NCI-H774 (cell line): ENCODE data around the gene SH3GL3.

Experiments
- DNase-seq: peaks from one replicate; lab custom pipeline; 2025; lab: John Stamatoyannopoulos, UW

The SH3GL3 gene

GRCh38 chr15:83504365-83504764, 57.2 kb downstream of the SH3GL3 start:
- DNase-seq = no peak

GRCh38 chr15:83510001-83510400, 62.9 kb downstream of the SH3GL3 start:
- no peak for DNase-seq

DNA sequence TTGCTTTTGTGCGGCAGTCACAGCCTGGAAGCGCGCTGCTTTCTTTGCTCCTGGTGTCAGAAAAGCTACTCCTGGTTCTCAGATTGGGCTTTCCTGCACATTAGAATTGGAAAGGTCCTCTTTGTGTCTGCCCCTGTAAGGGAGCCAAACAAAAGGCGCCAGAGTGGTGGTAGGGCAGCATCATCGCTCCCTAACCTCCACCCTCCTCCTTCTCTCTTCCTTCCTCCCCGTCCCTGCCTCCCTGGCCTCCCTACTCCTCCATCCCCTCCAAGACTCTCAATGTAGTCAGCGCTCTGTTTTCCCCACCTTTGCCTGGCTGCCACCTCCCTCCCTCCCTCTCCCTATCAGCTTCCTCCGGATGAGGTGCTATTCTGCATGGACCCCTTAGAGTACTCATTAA, 65.3 kb downstream of the SH3GL3 start:
- DNase-seq = no peak

DNA sequence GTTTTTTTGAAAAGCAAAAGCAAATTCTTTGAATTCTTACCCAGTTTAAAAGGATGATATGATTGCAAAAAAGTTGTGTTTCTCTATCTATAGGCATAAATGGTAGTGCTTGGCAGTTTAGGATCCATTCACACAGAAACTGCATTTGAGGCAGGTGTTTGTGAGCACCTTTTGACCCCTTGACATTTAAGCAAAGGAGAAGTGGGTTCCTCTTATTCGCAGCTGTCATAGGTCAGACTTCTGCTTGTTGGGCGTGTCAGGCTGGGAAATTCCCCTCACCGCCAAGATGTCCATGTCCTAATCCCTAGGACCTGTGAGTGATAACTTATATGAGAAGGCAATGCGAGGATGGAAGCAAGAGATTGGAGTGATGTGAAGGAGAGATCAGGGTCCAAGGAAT, 67.4 kb downstream of the SH3GL3 start:
- DNase-seq = no peak

- DNase-seq = no peak
These were observed 68.0 kb downstream of the SH3GL3 start for GRCh38 chr15:83515164-83515563.

DNA sequence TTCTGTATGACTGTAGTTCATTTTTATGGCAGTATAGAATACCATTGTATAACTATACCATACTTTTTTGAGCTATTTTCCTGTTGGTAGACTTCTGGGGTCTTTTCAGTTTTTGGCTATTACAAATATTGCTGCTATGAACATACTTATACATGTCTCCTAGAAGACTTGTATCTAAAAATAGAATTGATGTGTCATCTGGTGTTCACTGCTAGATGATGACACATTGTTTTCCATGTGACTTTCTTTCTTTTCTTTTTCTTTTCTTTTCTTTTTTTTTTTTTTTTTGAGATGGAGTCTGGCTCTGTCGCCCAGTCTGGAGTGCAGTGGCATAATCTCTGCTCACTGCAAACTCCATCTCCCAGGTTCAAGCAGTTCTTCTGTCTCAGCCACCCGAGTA, 69.8 kb downstream of the SH3GL3 start:
- no peak for DNase-seq

DNA sequence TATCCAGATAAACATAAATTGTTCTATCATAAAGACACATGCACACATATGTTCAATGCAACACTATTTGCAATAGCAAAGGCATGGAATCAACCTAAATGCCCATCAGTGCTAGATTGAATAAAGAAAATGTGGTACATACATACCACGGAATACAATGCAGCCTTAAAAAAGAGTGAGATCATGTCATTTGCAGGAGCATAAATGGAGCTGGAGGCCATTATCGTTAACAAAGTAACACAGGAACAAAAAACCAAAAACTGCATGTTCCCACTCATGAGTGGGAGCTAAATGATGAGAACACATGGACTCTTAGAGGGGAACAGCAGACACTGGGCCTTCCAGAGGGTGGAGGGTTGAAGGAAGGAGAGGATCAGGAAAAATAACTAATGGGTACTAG, 79.2 kb downstream of the SH3GL3 start:
- no peak for DNase-seq

DNA sequence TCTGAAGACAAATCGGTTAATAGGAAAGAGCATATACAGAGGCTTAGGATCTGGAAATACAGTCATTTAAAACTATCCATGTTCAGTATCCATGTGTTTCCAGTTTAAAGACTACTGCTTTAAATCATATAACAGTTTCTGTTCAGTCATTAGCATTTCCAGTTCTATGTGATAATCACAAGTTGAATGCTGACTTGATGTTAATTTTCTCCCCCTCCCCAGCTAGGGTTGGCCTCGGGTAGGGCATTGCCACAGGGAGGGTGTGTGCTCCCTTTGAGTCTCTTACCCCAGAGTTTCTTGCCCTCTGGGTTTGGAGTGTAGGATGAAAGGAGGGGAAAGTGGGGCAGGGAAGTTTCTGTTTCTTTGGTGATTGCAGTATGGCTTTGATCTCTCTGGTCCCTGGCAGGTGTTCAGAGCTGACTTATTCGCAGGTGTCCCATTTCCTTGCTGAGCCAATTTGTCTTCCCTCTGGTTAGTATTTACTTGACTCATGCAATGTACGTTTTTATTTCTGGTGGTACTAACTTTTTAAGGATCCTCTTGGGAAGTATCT, 86.3 kb downstream of the SH3GL3 start:
- DNase-seq = no peak

GRCh38 chr15:83537606-83538005, 90.5 kb downstream of the SH3GL3 start:
- DNase-seq = no peak

DNA sequence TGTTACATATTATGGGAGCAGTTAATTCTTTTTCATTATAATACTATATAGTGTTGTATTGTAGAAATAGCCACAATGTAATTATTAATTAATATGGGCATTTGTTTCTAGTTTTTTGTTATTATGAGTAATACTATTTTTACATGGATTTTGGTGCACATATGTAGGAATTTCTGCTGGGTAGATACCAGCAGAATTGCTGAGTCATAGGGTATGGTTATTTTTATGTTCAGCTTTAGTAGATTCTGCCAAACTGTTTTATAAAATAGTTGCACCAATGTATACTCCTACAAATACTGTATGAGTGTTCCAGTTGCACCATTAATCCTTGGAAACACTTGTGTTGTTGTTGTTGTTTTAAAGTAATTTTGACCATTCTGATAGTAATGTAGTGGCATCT, 91.5 kb downstream of the SH3GL3 start:
- no peak for DNase-seq

DNA sequence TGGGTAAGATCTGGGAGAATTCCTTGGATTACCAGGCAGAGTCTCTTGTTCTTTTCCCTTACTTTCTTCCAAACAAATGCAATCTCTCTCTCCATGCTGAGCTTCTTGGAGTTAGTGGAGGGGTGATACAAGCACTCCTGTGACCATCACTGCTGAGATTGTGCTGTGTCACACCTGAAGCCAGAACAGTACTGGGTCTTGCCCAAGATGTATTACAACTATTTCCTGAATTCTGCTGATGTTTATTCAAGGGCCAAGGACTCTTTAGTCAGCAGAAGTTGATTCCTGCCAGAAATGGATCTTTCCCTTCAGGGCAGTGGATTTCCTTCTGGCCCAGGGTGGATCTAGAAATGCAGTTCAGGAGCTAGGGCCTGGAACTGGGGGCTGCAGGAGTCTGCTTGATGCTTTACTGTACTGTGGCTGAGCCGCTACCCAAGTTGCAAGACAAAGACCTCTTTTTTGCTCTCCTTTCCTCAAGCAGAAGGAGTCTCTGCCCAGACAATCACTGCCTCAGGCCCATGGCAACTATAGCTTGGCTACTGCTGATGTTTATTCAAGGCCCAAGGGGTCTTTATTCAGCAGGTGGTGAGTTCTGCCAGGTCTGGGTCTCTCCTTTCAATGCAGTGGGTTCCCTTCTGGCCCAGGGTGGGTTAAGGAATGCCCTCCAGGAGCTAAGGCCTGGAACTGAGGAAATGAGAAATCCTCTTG, 98.8 kb downstream of the SH3GL3 start:
- no peak for DNase-seq

DNA sequence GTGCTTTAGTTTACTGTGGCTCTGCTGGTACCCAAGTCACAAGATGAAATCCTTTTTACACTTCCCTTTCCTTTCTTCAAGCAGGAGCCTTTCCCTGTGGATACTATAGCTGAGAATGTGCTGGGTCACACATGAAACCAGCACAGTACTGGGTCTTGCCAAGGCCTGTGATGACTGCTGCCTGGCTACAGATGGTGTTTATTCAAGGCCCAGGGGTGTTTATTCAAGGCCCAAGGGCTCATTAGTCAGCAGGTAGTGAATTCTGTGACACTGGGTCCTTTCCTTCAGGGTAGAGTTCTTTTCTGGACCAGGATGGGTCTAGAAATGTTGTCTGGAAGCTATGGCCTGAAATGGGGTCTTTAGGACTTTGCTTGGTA, 99.4 kb downstream of the SH3GL3 start:
- peak; percentile 1 for DNase-seq

DNA sequence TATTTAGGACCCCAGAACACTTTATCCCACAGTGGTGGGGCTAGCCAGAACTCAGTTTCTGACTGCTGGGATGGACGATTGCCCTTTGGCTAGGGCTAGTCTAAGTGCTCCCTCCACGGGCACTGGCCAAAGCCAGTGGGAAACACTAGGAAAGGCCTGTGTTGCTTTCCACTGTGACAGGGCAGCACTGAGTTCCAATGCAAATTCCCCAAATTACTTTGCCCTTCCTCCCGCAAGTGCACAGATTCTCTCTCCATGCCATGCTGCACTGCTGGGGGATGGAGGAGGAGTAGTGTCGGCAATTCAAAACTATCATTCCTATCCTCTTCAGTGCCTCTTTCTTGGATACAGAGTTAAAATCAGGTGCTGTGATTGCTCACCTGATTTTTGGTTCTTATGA, 100.0 kb downstream of the SH3GL3 start:
- no peak for DNase-seq

GRCh38 chr15:83549623-83550022, 102.5 kb downstream of the SH3GL3 start:
- no peak for DNase-seq

- DNase-seq = no peak
These were observed 107.4 kb downstream of the SH3GL3 start for GRCh38 chr15:83554558-83554957.

DNA sequence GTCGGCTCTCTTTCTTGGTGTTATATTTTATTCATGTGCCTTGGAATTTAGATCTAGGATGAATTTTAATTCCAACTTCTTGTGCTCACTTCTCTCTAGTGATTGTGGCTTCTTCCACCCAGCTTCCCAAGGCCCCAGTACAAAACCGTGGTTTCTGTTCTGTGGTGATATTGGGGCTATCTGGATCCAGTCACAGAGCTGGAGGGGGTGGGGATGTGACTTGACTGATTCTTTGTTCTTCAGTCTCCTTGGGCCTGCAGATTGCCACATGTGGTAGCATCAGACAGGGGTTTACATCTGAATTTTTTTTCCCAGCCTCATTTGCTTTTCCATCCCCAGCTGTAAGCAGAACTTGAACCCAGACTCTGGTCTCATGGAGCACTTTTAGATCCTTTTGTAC, 108.2 kb downstream of the SH3GL3 start:
- DNase-seq = no peak

DNA sequence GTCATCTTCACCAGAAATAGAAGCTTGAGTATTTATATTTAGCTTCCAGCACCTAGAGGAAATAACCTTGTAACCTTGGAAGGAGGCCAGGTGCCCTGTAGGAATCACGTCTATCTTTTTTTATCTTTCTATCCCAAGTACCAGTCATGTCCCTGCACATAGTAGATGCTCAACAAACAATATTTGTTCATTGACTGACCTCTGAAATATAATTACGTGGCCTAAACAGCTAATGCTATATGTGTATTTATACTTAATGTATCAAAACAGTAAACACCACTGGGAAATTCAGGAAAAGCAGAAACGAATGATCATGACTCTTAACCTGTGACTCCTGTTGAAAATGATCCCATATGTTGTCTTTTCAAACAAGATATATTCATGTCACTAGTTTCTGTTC, 108.9 kb downstream of the SH3GL3 start:
- DNase-seq = no peak

DNA sequence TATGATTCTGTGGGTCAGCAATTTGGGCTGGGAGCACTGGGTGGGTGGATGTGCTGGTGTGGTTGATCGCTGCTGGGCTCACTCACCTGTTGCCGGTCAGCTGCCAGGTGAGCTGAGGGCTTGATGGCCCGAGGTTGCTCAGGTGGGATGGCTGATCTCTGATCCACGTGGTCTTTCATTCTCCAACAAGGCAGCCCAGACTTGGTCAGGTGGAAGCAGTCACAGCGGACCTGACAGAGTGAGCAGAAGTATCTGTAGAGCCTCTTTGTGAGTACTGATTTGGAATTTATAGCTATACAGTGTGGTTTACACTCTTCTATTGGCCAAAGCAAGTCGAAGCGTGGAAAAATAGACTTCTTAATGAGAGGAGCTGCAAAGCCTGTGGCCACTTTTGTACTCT, 109.6 kb downstream of the SH3GL3 start:
- DNase-seq = no peak

DNA sequence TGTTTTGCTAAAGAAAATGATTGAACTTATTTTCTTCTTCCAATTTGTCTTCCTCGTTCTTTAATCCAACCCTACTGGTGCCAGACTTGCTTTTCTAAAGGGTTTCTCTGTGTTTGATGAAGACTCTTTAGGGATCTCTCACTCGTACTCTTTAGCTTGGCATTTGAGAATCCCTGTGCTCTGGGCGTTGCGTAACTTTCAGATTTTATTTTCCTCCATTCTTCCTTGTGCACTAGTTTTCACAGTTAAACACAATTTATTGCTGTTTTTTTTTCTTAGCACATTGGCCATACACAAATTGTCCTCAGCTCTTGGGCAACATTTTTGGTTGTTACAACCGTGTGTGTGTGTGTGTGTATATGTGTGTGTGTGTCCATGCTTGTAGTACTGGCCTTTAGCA, 111.0 kb downstream of the SH3GL3 start:
- DNase-seq = no peak

DNA sequence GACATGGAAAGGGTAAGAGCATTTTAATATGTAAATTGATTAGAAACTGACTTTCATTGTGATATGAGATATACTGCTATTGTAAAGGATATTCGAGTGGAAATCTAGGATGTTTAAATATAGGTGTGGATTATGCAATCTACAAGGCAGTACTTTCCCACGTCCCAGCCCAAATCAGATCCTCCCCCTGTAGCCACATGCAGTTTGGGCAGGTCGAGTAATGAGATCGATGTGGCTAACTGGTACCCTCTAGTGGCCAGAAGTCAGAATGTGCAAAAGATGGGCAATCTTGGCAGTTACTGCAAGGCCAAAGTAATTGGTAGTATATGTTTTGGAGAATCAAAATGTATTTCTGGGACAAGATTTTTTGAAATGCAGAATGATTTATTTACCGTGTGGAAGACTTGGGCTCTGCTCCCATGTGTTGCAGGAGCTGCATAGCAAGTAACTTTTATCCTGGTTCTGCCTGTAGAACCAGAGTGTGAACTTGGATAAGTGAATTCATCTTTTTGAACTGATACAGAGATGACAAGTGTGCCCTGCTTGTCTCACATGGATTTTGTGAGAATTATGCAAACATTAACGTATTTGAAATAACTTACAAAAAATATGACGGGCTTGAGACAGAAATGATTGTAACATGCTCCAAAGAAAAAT, 112.3 kb downstream of the SH3GL3 start:
- peak; percentile 29 for DNase-seq

DNA sequence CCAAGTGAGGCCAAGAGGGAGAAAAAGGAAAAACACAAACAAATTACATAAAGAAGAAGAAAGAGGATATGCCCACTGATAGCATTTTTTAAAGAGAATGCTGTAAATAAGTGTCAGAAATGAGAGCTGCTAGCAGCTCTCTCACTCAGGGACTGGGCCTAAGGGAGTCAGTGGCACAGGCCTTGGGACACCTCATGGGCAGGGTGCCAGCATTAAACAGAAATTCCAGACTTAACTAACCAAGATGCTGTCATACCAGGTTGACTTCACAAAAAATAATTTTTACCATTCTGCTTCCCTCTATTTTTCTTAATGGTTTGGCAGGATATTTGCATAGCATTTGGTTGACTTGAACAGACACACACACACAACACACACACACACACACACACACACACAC, 114.5 kb downstream of the SH3GL3 start:
- DNase-seq = no peak

DNA sequence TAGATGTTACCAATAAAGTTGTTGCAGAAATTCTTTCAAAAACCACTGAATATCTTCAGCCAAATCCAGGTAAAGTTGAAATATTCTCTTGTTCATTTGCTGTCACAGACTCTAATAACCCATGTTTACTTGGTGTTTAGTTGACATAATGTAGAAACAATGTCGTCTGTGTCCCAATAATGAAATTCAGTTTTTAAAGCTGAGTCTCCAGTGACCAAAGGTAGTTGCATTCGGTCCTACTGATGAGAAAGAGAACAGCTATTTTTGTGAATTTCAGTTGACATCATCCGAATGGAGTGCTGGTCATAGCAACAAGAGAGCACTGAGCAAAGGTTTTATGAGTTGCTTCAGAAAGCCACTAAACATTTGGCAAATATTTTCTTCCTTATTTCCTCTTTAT, 118.0 kb downstream of the SH3GL3 start:
- DNase-seq = no peak

DNA sequence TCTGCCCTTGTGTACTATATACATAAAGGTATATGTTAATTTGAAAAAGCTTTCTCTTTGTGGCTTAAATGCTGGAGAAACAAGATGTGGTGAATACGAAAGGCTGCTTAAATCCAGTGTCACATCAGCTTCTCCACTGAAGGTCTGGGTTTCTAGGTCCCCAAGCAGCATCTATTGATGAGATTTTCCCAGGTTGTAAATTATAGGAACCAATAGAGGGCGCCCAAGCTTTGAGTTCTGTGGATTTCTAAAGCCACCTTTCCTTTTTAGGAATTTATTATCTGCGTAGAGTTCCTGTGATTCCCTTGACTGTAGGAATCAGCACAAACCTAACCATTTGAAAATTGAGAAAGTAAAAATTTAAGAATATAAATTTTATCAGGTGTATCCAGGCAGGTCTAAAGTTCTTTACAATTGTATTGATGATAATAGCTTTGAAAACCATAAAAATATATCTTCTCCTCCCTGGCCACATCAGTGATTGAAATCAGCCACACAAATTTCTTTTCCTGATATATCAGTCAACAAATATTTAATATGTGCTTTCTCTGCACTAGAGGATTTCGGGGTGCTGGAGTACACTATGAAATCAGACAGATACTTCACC, 118.5 kb downstream of the SH3GL3 start:
- peak; percentile 0 for DNase-seq
